Astrocyte (in vitro differentiated cells and primary cell): ENCODE results near the gene OR1J4.

Source experiments
- EZH2 ChIP-seq: IDR thresholded peaks from 2 replicates; pipeline ENCODE4 v1.6.1; 2012; ENCODE audit warnings: mild to moderate bottlenecking, low read length, inconsistent platforms; ENCODE audit not compliant: insufficient read depth
- TF ChIP-seq, protein P1 (sequence below): IDR thresholded peaks from 2 replicates; pipeline ENCODE4 v1.5.1; 2011; ENCODE audit warnings: low read depth, mild to moderate bottlenecking, inconsistent platforms, low read length, moderate library complexity; ENCODE audit not compliant: insufficient read depth

GRCh38 chr9:122498883-122499288 lies 20.1 kb upstream of the OR1J4 start:
- TF ChIP-seq, protein P1, sequence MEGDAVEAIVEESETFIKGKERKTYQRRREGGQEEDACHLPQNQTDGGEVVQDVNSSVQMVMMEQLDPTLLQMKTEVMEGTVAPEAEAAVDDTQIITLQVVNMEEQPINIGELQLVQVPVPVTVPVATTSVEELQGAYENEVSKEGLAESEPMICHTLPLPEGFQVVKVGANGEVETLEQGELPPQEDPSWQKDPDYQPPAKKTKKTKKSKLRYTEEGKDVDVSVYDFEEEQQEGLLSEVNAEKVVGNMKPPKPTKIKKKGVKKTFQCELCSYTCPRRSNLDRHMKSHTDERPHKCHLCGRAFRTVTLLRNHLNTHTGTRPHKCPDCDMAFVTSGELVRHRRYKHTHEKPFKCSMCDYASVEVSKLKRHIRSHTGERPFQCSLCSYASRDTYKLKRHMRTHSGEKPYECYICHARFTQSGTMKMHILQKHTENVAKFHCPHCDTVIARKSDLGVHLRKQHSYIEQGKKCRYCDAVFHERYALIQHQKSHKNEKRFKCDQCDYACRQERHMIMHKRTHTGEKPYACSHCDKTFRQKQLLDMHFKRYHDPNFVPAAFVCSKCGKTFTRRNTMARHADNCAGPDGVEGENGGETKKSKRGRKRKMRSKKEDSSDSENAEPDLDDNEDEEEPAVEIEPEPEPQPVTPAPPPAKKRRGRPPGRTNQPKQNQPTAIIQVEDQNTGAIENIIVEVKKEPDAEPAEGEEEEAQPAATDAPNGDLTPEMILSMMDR: peak; percentile 67
- no peak for TF ChIP-seq EZH2
